ENCODE data around the gene C2CD3. TPM values are rescaled to one million over a fixed set of nuclear protein-coding genes. Genes with fewer than 3 reads are reported as not detected.

C2CD3 gene
- total RNA-seq, 1 experiment from 2014 or later, result 22.0 TPM

DNA sequence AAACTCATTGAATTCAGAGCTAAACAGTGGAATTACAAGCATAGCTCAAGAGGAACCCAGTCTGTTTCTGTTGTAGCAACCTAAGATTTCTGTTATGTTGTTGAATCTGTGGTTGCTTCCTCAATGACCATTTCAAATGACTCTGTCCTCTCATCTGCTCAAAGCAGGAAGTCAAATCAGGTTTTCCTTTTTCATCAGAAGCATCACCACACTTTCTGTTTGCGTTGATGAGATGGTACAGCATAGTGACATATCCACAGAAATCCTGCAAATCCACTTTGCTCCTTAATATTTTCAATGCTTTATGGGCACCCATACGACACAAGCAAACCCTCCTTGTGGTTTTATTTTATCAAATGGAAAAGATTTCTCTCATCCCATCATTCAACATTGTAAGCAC, 175.6 kb downstream of the C2CD3 start:
- H3K4me3 Mint-ChIP-seq, result no peak overlapping the region
- H3K27me3 Mint-ChIP-seq (ENCODE audit: low read depth), result no peaks in the 10 kb centered on the region; the same call in none of the 2 replicates
- Histone ChIP-seq H2BK15ac (ENCODE audit: low read depth, low read length) (no peak overlapping the region), H2AFZ (ENCODE audit: low read length) (no peak overlapping the region), H2BK120ac (ENCODE audit: low read depth, low read length, poor library complexity, severe bottlenecking) (no peak overlapping the region), H3K79me1 (ENCODE audit: insufficient read depth, low read depth, low read length, poor library complexity, severe bottlenecking) (no peaks in the 10 kb centered on the region), H3K4me1 (ENCODE audit: insufficient read depth, low read length) (no peaks in the 10 kb centered on the region), H3K9me3 (ENCODE audit: control insufficient read depth, low read depth, low read length) (no peaks in the 10 kb centered on the region), H3K23me2 (ENCODE audit: insufficient read length, low read depth, low read length, poor library complexity, severe bottlenecking) (no peaks in the 10 kb centered on the region), H4K91ac (ENCODE audit: insufficient read length, low read depth, low read length) (no peak overlapping the region), H3K23ac (ENCODE audit: insufficient read length, low read depth, low read length) (no peak overlapping the region), H4K8ac (replicated peaks; ENCODE audit: insufficient read length, low read depth, low read length) (no peak overlapping the region), H3K4me2 (ENCODE audit: insufficient read depth, insufficient read length, low read length) (no peak overlapping the region), H3T11ph (ENCODE audit: low read length) (no peak overlapping the region), H3K14ac (ENCODE audit: insufficient read depth, low read length) (no peak overlapping the region), H4K20me1 (ENCODE audit: control insufficient read depth, insufficient read depth, insufficient read length) (no peaks in the 10 kb centered on the region), H3K79me2 (ENCODE audit: insufficient read depth, low read length) (no peaks in the 10 kb centered on the region), H2BK20ac (ENCODE audit: low read depth, low read length, poor library complexity, severe bottlenecking) (no peak overlapping the region), H3K27ac (ENCODE audit: insufficient read length, low read depth, low read length) (no peak overlapping the region), H2BK12ac (ENCODE audit: insufficient read length, low read depth, low read length) (no peak overlapping the region), H2AK5ac (ENCODE audit: insufficient read length, low read length) (no peak overlapping the region), H3K56ac (ENCODE audit: insufficient read length, low read depth, low read length) (no peak overlapping the region), H3K18ac (ENCODE audit: insufficient read length, low read depth, low read length) (no peak overlapping the region), H4K5ac (ENCODE audit: insufficient read length, low read depth, low read length) (no peak overlapping the region), H3K9ac (ENCODE audit: extremely low read depth, insufficient read length, low read length) (no peak overlapping the region), H3K4ac (ENCODE audit: low read depth, low read length) (no peak overlapping the region), H3K27me3 (ENCODE audit: insufficient read depth, low read length) (no peaks in the 10 kb centered on the region), H2BK5ac (ENCODE audit: insufficient read length, low read length) (no peak overlapping the region)
- no peak overlapping the region for H3K27ac Mint-ChIP-seq
- peaks cover 10% of the 10 kb centered on the region in 2 experiments; a peak in 3 of 4 replicates for H3K4me1 Mint-ChIP-seq
- TF ChIP-seq CTCF (conservative IDR thresholded peaks at IDR 0.05), result no peak
- WGBS (ENCODE audit: extremely low coverage, insufficient read length, low lambda C conversion rate), result no CpG with 5 or more reads among the region's 2 CpGs
- H3K36me3 Mint-ChIP-seq (ENCODE audit: insufficient read depth in 1 of 3, low read depth in 3 of 3), result no peaks in the 10 kb centered on the region
- H3K9me3 Mint-ChIP-seq, result no peaks in the 10 kb centered on the region
- DNase-seq, result no peak

Data from H9 (cell line).